IMR-90 (cell line): ENCODE results near the gene IP6K3. TPM values are rescaled to one million over a fixed set of nuclear protein-coding genes. Genes with fewer than 3 reads are reported as not detected.
A peak's percentile ranks its signal among the peaks of the same experiment; 100 is the strongest.

ENCODE experiments used
- ATAC-seq: fragments of 200-7000 bp; cut with Tn5 transposase; 2 replicates; pipeline ENCODE4 v1.9.1; 2020; ENCODE audit warnings: low read depth, mild to moderate bottlenecking, moderate library complexity
- BruUV-seq: library from RNA; stranded (reverse); fragments of 400-500 nt; replicated peaks from 2 replicates; lab custom pipeline; 2021; lab: Mats Ljungman, UMichigan
- CTCF ChIA-PET: fragments of 300-600 bp; formaldehyde crosslinking; extraction: SDS; loops from one replicate; lab custom pipeline; 2021; ENCODE audit warnings: antibody characterized with exemption; lab: Yijun Ruan, JAX
- POLR2A ChIA-PET: fragments of 300-600 bp; sonication (Branson Sonifier 250); formaldehyde crosslinking; loops from one replicate; lab custom pipeline; 2022; ENCODE audit warnings: antibody characterized with exemption; ENCODE audit not compliant: unreplicated experiment; lab: Charles Lee
- DNase-seq: peaks from one replicate; pipeline ENCODE4 v3.0.0; 2013
- H2AFZ ChIP-seq: replicated peaks from 2 replicates; pipeline ENCODE3; 2013; ENCODE audit warnings: low read length, mild to moderate bottlenecking; ENCODE audit not compliant: poor library complexity
- H2AK5ac ChIP-seq: 2 replicates; pipeline ENCODE4 v1.6.1; 2013; ENCODE audit warnings: low read depth, low read length, inconsistent platforms
- H2AK9ac ChIP-seq: replicated peaks from 2 replicates; pipeline ENCODE3; 2013; ENCODE audit warnings: mild to moderate bottlenecking, low read depth, low read length, moderate library complexity; ENCODE audit not compliant: poor library complexity
- H2BK120ac ChIP-seq: 2 replicates; pipeline ENCODE4 v1.6.1; 2013; ENCODE audit warnings: low read depth, low read length, inconsistent platforms
- H2BK15ac ChIP-seq: 3 replicates; pipeline ENCODE4 v1.6.1; 2013; ENCODE audit warnings: low read depth, low read length, inconsistent platforms
- H2BK20ac ChIP-seq: 2 replicates; pipeline ENCODE4 v1.6.1; 2013; ENCODE audit warnings: low read depth, mild to moderate bottlenecking, inconsistent platforms, low read length, moderate library complexity
- H2BK5ac ChIP-seq: 2 replicates; pipeline ENCODE4 v1.6.1; 2013; ENCODE audit warnings: mild to moderate bottlenecking, low read depth, low read length, inconsistent platforms; ENCODE audit not compliant: poor library complexity, severe bottlenecking
- H3K14ac ChIP-seq: replicated peaks from 2 replicates; pipeline ENCODE4 v1.6.1; 2013; ENCODE audit warnings: low read depth, low read length, inconsistent platforms
- H3K18ac ChIP-seq: 2 replicates; pipeline ENCODE4 v1.6.1; 2013; ENCODE audit warnings: low read depth, low read length, control low read depth
- H3K23ac ChIP-seq: 2 replicates; pipeline ENCODE4 v1.6.1; 2013; ENCODE audit warnings: low read depth, low read length, inconsistent platforms
- H3K27ac ChIP-seq: 2 replicates; pipeline ENCODE4 v1.5.1; 2013; ENCODE audit warnings: mild to moderate bottlenecking, control low read depth, low read length; ENCODE audit not compliant: insufficient read depth
- H3K27me3 ChIP-seq: 2 replicates; pipeline ENCODE4 v1.6.1; 2013; ENCODE audit warnings: low read length; ENCODE audit not compliant: control insufficient read depth, insufficient read depth
- H3K36me3 ChIP-seq: 2 replicates; pipeline ENCODE4 v1.6.1; 2013; ENCODE audit warnings: low read length, mixed read lengths; ENCODE audit not compliant: control insufficient read depth, insufficient read depth
- H3K4ac ChIP-seq: 2 replicates; pipeline ENCODE4 v1.6.1; 2013; ENCODE audit warnings: low read depth, low read length, inconsistent platforms
- H3K4me1 ChIP-seq: 2 replicates; pipeline ENCODE4 v1.6.1; 2013; ENCODE audit warnings: low read length, mixed read lengths; ENCODE audit not compliant: control insufficient read depth, insufficient read depth
- H3K4me2 ChIP-seq: 2 replicates; pipeline ENCODE4 v1.6.1; 2013; ENCODE audit warnings: low read depth, mild to moderate bottlenecking, control low read depth, low read length, moderate library complexity
- H3K4me3 ChIP-seq: 2 replicates; pipeline ENCODE4 v1.5.1; 2013; ENCODE audit warnings: low read depth, mild to moderate bottlenecking, control low read depth, low read length, moderate library complexity; ENCODE audit not compliant: insufficient read depth
- H3K56ac ChIP-seq: 2 replicates; pipeline ENCODE4 v1.6.1; 2013; ENCODE audit warnings: low read length, inconsistent platforms; ENCODE audit not compliant: insufficient read depth; ENCODE audit errors: extremely low read depth
- H3K79me1 ChIP-seq, 2 experiments: 2 replicates each; pipeline ENCODE4 v1.6.1; 2013; ENCODE audit warnings: low read length in 2 of 2, inconsistent platforms in 1 of 2, low read depth in 1 of 2
- H3K9ac ChIP-seq: 2 replicates; pipeline ENCODE4 v1.6.1; 2013; ENCODE audit warnings: low read depth, low read length, control low read depth
- H3K9me1 ChIP-seq: 2 replicates; pipeline ENCODE4 v1.6.1; 2013; ENCODE audit warnings: low read length, inconsistent platforms; ENCODE audit not compliant: insufficient read depth
- H3K9me3 ChIP-seq: 2 replicates; pipeline ENCODE4 v1.6.1; 2013; ENCODE audit warnings: low read length; ENCODE audit not compliant: control insufficient read depth, insufficient read depth
- H4K20me1 ChIP-seq: 2 replicates; pipeline ENCODE4 v1.6.1; 2013; ENCODE audit warnings: low read length, inconsistent platforms; ENCODE audit not compliant: insufficient read depth
- H4K5ac ChIP-seq: 2 replicates; pipeline ENCODE4 v1.6.1; 2013; ENCODE audit warnings: mild to moderate bottlenecking, low read depth, low read length, control low read depth
- H4K8ac ChIP-seq, 2 experiments: 2 replicates each; pipeline ENCODE4 v1.6.1; 2013; ENCODE audit warnings: low read depth in 2 of 2, low read length in 2 of 2, control low read depth in 1 of 2, inconsistent platforms in 1 of 2
- H4K91ac ChIP-seq: 2 replicates; pipeline ENCODE4 v1.6.1; 2013; ENCODE audit warnings: low read depth, low read length, inconsistent platforms; ENCODE audit not compliant: insufficient read depth
- MAFK ChIP-seq: IDR thresholded peaks from 2 replicates; pipeline ENCODE4 v1.6.1; 2012; ENCODE audit warnings: low read depth, low read length, improper control_type of control experiment
- RCOR1 ChIP-seq: IDR thresholded peaks from 2 replicates; pipeline ENCODE4 v1.6.1; 2012; ENCODE audit warnings: mild to moderate bottlenecking, low read length, improper control_type of control experiment; ENCODE audit not compliant: insufficient replicate concordance
- WGBS, 2 experiments: methylation state at CpG; one replicate each; pipeline versions ENCODE4 v1.1.5 to v1.1.7; 2013; ENCODE audit warnings: missing lambda C conversion rate in 2 of 2; ENCODE audit not compliant: insufficient read length in 1 of 2; ENCODE audit errors: extremely low coverage in 2 of 2; 5-methylcytosine and 5-hydroxymethylcytosine counted together
- dilution Hi-C: fragments of 300-500 bp; cut with HindIII; formaldehyde crosslinking; loops from one replicate; pipeline ENCODE4 v1.14.3; 2018; ENCODE audit warnings: low sequenced_read_pairs; ENCODE audit not compliant: unreplicated experiment
- in situ Hi-C: fragments of 300-500 bp; cut with MboI; formaldehyde crosslinking; loops from 3 replicates; pipeline ENCODE4 v1.14.3; 2019; ENCODE audit warnings: low sequenced_read_pairs, inconsistent platforms, mixed read lengths
- intact Hi-C: fragments of 100-400 bp; cut with micrococcal nuclease; formaldehyde crosslinking; loops from 2 replicates; pipeline ENCODE4 v1.10.0; 2022
- polyA plus RNA-seq, 3 experiments: library from polyadenylated mRNA; depleted of rRNA; stranded (reverse); fragments of >200 nt; gene quantifications; 2 replicates each; pipeline ENCODE4 v1.2.3, GENCODE V29; 2012; ENCODE audit warnings: low replicate concordance in 1 of 3
- total RNA-seq: library from RNA; depleted of rRNA; stranded (reverse); fragments of >200 nt; gene quantifications from 2 replicates; pipeline ENCODE4 v1.2.3, GENCODE V29; 2012

The IP6K3 gene
- total and polyA plus RNA-seq, 2 of the 4 experiments (the other 2 are of a cell fraction): 0.18 to 0.51 TPM

DNA sequence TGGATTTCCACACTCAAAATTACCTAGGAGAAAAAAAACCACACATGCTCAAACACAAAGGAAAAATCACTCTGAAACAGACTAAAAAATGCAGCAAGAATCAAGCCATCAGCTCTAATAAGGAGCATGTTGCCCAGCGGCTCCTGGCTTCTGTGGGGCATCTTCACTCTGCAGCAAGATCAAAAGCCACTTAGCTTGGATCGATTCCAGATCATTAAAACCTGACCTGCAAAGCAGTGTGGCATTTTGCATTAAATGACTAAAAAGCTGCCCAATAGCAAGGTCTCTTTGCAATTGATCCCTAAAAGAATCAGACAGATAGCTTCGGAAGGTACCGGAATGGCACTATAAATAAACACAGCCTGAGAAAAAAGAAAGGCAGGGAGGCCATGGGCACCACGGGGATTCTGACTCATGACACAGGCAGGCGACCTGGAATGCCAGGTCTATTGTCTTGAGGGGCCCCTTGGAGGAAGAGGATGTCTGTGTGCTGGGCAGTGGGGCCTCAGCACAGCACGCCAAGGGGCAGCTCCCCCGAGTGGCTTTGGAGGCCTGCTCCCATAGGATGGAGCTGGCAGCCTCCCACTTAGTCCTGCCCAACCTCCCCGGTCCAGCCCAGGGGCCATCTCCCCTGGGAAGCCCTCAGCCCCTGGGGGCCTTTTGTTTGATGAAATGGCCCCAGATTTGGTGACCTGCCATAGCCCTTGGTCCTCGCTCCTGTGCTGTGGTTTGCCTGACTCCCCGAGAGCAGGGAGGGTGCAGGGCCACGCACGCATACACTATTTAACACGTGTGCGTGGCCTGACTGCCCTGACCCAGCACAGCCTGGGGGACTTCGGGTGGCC is 34.6 kb upstream of the IP6K3 start:
- Histone ChIP-seq H4K91ac (no peak overlapping the region; the same call in 1 of the 2 replicates), H3K14ac (peak overlapping the region; percentile 46; the same call in 1 of the 2 replicates), H3K56ac (no peak overlapping the region), H2BK20ac (no peak overlapping the region), H3K18ac (no peak overlapping the region), H3K4ac (peak overlapping the region; percentile 62; the same call in 1 of the 2 replicates), H3K23ac (no peak overlapping the region), H3K4me2 (no peak overlapping the region; the same call in 1 of the 2 replicates), H3K27ac (peak overlapping the region; percentile 32), H3K79me1 (peaks cover 47 to 75% of the 10 kb centered on the region in 2 experiments), H2BK15ac (no peak overlapping the region; the same call in 2 of the 3 replicates), H3K27me3 (no peaks in the 10 kb centered on the region), H3K4me3 (no peak overlapping the region), H3K4me1 (peaks cover 18% of the 10 kb centered on the region), H4K5ac (no peak overlapping the region), H3K9ac (no peak overlapping the region), H2AK5ac (peak overlapping the region; percentile 81; the same call in 1 of the 2 replicates), H3K36me3 (peaks cover 79% of the 10 kb centered on the region), H2BK120ac (peak overlapping the region; percentile 49; the same call in 1 of the 2 replicates), H2AFZ (no peak overlapping the region), H2BK5ac (peak overlapping the region; percentile 56), H2AK9ac (peak overlapping the region; percentile 4), H4K8ac (0 out of 4 replicates have a peak overlapping the region, but pooled peaks have one; percentile 14 to 40), H3K9me1 (peaks cover 23% of the 10 kb centered on the region), H4K20me1 (peaks cover 17% of the 10 kb centered on the region; the same call in 1 of the 2 replicates), H3K9me3 (no peaks in the 10 kb centered on the region)
- WGBS, 2 experiments: 70% methylated on average over 2 of the region's 16 CpGs; no CpG with 5 or more reads in 1 of the 2 experiments
- POLR2A ChIA-PET: interaction anchor here (0.9 kb wide), 1 partner anchor 12 kb away, joined by 3 read pairs; no protein-coding TSS in a partner anchor
- no TSS peak for BruUV-seq
- TF ChIP-seq RCOR1 (no peak), MAFK (no peak)
- ATAC-seq (peak; percentile 60), DNase-seq (no peak)
- intact Hi-C loops: no loop called here
- CTCF ChIA-PET: interaction anchor here (1.2 kb wide), 1 partner anchor 246 kb away, joined by 5 read pairs; no protein-coding TSS in a partner anchor
- dilution Hi-C loops: no loop called here
- in situ Hi-C loops: no loop called here
